ELR (cell line): ENCODE results near the gene S100A16.
"Not testable (repeated sequence)": the region's sequence is repeated elsewhere in the genome, so short reads cannot be mapped to it uniquely, and the experiment has no call there.

Source experiments
- DNase-seq: peaks from one replicate; pipeline ENCODE4 v3.0.0-alpha.2; 2015; ENCODE audit warnings: low read depth

Gene S100A16, protein sequence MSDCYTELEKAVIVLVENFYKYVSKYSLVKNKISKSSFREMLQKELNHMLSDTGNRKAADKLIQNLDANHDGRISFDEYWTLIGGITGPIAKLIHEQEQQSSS

DNA sequence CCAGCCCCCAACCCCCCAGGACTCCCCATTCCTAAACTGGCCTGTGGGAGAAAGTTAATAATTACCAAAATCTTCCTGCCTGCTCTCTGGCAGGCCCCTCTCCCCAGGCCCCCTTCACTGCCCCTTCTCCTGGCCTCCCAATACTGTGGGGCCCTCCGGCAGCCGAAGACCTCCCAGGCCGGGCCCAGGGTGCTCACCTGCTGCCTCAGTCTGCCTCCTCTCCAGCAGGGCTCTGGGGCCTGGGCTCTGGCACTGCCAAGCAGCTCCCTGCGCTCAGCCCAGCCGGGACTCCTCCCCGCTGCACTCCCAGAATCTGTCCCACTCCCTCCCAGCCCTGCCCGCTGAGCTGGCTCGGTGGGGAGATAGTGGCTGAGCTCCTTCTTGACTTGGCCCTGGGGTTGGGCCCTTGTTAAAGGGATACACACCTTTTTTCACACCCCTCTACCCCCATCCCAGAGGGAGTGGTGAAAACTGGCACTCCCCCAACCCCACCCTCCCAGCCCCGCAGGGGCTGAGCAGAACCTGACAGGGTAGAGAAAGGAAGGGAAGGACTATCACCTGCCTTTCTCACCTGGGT, at the start of gene S100A16:
S100A16 (minus strand) TSS at position 383 of the 577 bp plus-strand sequence. CDS start 4,986 bp downstream, outside the sequence.
- DNase-seq: peak; percentile 77

DNA sequence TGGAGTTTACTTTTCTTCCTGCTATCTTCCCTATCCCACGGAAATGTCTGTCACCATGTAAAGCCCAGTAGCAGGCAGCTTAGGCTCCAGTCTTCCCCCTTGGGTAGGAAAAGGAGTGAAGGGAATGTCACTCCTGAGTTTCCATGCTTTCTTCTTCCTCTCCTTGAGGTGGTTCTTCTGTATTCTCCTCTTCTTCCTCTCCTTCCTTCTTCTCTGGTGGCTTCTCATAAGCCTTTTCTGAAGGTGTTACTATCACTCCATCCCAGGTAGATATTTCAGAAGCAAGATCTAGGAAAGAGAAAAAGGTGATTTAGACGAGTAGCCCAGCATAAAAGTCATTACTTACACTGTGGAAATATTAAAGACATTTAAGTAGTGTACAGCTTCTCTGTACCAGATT, 49.3 kb upstream of the S100A16 start:
- no peak for DNase-seq

DNA sequence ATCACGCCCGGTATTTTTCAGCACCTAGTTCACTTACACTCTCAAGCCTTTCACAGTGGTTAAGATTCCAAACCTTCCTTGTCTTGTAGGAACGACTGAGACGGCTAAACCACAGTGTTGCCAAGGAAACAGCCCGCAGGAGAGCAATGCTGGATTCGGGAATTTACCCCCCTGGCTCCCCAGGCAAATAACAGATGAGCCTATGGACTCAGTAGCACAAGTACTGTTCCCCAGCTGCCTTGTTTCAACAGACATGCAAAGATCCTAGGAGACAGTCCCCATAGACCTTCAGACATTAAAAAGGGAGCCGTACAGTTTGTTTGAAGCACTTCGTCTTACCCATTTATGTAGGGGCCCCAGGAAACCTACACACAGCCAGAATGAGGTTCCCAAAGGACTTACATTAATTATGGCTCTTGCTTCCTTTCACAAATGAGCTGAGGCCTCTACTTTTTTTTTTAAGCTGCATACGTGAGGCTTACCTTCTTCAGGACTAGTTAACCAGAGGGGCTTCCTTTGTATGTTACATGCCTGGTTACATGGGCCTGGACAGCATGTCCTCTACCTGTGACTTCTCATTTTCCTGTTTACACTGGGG, 48.3 kb upstream of the S100A16 start:
- DNase-seq: no peak

DNA sequence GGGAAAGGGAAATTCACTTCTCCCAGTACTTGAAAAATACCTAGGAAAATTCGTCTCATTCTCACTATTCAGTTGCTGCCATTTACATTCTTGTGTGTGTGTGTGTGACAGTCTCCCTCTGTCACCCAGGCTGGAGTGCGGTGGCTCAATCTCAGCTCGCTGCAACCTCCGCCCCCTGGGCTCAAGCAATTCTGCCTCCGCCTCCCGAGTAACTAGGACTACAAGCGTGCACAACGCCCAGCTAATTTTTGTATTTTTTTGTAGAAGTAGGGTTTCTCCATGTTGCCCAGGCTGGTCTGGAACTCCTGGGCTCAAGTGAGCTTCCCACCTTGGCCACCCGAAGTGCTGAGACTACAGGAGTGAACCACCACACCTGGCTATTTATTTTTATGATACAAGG, 46.7 kb upstream of the S100A16 start:
- no peak for DNase-seq

DNA sequence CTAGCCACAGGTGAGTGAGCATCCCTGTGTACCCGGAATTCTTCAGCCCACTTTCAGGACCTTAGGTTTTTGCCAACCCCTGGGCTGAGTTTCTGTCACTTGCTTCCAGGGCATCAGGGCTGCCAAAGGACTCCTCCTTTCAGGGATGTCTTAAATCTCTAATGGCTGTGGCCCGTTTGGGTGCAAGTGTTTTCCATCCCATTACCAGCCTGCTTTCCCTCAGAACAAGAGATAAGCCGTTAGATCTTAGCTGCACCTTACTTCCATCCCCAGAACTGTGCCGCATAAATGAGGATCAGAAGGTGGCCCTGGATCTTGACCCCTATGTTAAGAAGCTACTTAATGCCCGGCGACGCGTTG, 46.2 kb upstream of the S100A16 start:
- DNase-seq: no peak

DNA sequence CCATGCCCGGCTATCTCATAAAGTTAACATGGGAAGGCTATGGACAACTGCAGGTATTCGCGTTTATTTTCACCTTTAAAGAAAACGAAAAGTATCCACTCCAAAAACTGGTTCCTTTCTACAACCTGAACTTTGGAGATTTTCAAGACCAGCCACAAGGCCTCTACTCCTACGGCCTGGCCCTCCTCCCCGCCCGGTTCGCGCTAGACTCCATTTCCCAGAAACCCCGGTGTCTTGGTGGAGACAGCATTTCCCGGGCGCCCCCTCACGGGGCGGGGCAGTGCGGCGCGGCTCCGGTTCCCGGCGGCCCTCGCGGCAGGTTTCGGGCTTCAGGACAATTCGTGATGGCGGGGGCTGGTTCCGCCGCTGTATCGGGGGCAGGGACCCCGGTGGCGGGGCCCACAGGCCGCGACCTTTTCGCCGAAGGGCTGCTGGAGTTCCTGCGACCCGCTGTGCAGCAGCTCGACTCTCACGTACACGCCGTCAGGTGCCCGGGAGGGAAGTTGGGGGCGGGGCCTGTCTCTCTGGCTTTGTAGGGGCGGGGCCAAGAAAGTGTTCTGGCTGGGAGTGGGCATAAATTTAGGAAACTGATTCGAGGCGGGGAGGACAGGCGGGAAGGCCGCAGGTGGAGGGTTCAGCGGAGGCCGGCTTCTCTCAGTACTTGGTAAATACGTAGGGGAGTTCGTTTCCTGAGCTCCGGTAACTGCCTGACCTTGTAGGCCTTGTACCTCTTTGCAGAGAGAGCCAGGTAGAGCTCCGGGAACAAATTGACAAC, 45.6 kb upstream of the S100A16 start, which contains the start of gene SNAPIN:
SNAPIN (plus strand) TSS at position 304 of the 775 bp plus-strand sequence; CDS start at position 345, 41 bp downstream.
- DNase-seq: peak; percentile 90

DNA sequence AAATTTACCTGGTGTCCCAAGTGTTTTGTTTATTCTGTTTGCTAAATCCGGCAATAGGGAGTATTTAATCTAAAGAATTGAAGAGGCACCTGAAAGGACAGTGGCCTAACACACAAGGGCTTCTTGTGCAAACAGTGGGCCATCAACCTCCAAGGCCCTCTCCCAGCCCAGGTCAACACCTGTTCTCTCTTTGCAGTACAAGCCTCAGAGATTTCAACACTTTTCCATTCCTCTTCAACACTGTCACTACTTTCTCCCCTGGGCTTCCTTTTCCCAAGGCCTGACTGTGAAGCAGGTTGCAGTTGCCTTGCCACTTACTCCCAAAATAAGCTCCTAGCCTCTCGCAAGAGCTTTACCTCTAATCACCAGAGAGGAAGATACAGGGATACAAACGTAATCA, 42.4 kb upstream of the S100A16 start:
- no peak for DNase-seq

DNA sequence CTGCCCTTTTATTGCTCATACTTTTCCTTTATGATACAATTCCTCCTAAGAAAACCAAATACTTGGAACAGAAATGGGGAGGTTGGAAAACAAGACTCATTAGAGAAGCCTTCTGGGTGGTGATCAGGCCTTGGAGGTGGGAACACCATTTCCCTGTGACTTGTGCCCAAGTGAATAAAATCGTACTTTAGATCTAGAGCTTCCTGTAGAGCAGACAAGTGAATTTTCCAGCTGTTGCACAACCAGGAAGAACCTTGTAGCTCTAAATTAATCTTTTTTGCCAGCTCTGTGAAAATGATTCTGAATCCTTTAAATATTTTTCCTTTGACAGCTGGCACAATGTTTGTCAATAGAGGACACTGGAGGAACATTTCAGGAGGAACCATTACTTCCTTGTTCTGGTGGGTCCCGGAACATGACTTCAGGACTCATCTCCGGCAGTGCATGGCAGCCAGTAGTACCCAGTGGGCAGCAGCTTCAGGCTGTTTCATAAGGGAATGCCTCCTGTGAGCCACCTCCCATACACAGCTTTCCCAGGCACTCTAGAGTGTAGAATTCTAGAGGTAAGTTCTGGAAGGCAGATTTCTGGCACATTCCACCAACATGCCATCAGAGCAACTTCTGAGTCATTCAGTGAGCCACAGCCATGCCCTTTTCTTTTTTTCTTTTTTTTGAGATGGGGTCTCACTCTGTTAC, 40.0 kb upstream of the S100A16 start:
- DNase-seq: peak; percentile 80

DNA sequence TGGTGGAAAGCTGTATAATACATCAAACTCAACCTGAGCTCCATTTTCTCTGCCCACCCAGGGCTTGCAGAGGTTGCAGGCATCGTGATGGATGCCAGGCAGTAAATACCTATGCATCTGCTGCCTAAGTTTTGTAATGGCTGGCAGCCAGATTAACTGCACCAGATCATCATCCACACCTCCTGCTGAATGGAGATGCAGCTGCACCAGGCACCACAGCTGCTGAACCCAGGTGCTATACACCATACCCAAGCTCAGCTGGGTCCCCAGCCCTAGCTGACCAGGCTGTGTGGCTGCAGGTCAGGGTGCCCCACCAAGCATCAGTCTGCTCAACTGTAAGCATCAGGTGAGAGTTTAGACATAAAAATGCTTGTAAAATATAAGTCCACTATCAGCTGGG, 38.8 kb upstream of the S100A16 start:
- no peak for DNase-seq

DNA sequence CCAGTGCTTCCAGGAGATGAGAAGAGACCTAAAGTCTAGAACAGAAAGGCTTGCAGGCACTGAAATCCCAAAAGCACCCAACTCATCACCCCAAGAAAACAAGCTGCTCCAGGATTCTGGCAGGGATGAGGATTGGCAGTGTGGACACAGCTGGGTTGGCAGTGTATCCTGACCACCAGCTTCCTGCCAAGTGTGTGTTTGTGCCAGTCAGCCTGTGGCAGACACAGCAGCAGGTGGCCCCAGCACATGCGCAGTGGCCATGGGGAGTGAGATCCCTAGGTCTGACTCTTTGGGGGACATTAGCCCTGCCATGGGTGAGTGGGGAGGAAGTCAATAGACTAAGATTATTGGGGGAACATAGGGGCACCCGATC, 36.9 kb upstream of the S100A16 start:
- DNase-seq: no peak

DNA sequence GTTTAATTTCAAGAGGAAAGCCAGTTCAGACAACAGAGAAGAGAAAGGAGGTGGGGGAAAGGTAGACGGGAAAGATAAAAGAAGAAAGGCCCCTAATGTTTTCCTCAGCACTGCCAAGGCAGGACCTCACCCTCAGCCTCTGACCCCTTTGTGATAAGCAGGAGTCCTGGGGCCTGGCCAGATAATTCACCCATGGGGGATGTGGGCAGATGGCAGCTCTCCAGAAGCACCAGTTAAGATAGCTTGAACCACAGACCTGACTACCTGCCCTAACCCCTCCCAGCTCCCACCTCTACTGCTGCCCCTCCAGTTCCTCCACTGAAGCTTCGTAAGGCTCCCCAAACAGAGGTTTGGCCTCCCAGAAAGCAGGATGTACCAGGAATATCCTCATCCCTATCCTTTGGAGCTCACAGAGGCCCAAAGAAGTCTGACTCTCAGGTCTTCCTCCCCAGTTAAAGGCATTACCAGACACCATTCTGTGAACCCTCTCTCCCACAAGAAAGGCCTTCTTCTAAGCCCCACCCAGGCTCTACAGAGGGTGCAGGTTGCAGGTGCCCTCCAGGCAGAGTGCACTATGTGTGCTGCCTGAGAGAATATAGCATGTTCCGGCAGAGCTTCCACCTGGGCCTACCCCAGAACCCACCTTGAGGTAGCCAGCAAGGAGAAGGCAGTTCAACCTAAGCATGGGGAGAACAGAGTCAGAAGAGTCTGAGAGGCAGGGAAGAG, 36.4 kb upstream of the S100A16 start:
- no peak for DNase-seq

DNA sequence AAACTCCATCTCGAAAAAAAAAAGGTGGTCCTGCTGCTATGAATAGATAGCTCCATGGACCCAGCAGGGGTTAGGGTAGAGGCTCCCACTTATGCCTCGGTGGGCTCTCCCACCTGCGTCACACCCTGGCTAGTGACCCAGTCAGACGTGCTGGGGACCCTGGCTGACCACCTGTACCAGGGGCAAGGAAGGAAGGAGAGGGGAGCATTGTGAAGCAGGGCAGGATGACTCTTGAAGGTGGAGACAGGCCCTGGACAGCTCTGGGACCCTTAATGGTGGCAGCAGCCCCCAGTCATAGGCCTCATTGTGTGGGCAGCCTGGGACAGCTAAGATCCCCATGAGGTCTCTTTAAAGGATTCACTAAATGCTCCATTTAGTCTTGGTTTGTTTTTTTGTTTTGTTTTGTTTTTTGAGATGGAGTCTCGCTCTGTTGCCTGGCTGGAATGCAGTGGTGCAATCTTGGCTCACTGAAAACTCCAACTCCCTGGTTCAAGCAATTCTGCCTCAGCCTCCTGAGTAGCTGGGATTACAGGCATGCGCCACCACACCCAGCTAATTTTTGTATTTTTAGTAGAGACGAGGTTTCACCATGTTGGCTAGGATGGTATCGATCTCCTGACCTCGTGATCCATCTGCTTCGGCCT, 35.2 kb upstream of the S100A16 start:
- no peak for DNase-seq

DNA sequence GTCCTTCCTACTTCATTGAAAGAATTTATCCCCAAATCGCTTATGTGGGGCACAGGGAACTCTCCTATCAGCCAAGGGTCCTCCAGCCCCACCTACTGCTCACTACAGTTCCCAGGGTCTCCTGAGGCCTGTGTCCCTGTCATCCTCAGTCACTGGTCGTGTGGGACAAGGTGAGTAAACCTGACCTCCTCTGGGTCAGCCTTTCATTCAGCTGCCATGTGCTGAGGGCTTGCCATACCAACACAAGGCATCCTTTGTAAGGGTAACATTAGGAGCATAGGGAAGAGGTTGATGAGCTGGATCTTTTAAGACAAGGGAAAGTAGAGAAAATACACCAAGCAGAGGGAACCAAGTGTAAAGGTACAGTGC, 34.4 kb upstream of the S100A16 start:
- no peak for DNase-seq

DNA sequence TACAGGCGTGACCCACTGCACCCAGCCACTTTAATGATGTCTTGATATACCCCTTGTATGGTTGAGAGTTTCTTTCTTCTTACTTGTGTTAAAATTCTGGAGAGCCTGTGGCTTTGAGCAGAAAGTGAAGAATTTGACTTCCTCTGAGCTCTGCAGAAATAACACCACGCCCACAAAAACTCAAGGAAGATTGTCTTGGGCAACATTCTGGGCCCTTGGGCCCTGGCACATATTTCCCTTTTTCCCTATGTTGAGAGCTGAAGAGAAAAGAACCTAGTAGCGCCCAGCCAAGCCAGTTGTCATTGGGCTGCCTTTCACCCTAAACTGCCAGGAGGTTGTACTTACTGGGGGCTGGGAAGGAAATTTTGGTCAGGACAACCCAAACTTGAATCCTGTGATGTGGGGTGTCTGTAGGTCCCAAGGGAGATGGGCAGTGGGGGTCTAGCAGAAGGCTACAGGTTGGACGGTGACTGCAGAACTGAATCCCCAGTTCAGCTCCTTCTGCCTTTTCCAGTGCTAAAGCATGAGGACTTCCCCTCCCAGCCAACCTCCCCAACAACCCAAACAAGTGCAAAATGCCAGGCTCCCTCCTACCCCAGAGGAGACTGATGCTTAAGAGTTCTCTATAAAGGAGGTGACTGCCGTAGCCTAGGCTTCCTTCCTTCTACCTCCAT, 33.9 kb upstream of the S100A16 start:
- DNase-seq: no peak

DNA sequence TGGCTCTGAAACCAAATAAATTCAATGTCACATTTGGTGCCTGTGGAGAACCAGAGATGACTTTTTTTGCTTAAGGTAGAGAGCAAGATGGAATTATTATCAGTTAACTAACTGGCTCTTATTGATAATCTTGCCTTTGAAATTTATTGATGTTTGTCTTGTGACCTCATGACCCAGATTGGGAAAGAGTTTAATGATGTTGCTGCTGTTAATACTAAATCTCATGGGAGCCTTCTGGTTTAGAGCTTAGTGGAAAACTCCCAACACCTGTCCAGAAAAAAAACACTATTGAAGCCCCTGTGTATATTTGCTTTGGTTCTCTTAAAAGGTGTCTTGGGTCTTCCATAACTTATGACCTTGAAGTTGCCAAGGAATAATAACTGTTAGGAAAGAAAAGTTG, 30.9 kb upstream of the S100A16 start:
- no peak for DNase-seq

DNA sequence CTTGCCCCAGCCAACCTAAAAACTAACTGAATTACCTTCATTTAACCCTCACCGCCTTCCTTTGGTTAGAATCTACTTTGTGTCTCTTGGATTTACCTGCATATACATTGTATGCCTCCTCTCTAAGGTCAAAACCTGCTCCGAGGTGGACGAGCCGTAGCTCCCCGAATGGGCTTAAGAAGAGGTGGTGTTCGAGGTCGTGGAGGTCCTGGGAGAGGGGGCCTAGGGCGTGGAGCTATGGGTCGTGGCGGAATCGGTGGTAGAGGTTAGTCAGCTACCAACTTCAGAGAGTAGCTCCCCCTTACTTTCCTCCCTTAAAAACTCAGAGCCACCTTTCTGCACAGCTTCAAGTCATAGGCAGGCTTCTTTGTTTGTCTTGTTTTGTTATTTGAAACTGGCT, 30.2 kb upstream of the S100A16 start:
- no peak for DNase-seq

DNA sequence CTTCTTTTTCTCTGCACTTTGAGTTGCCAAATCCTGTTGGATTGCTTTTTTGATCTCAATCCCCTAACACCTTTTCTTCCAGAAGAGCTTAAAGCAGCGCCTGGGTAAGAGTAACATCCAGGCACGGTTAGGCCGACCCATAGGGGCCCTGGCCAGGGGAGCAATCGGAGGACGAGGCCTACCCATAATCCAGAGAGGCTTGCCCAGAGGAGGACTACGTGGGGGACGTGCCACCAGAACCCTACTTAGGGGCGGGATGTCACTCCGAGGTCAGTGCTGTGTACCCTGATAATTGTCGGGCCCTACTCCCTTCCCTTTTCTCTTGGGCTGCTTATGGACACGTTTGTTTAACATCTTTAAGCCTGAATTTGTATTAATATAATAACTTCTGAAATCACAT, 29.2 kb upstream of the S100A16 start:
- no peak for DNase-seq

DNA sequence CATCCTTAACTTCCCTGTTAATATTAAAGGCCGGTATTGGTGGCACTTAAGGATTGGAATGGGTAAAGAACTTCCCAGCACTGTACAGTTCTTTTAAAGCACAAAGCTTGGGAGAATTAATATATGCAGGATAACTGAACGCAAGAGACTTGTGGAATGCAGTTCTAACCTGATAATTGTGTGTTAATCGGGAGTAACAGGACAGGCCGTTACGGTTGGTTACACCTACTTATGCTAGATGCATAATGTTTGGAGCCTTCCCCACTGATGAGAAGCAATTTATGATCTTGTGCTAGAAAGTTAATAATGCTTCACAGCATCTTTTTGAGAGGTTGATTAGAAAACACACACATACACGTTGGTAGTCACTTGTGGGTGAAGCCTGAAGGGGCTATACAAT, 27.9 kb upstream of the S100A16 start:
- no peak for DNase-seq

DNA sequence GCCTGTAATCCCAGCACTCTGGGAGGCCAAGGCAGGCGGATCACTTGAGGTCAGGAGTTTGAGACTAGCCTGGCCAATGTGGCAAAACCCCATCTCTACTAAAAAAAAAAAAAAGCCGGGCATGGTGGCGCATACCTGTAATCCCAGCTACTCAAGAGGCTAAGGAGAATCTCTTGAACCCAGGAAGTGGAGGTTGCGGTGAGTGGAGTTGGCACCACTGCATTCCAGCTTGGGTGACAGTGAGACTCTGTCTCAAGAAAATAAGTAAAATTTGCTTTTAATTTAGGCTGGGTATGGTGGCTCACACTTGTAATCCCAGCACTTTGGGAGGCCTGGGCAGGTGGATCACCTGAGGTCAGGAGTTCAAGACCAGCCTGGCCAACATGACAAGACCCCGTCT, 27.3 kb upstream of the S100A16 start:
- not testable (repeated sequence) for DNase-seq

DNA sequence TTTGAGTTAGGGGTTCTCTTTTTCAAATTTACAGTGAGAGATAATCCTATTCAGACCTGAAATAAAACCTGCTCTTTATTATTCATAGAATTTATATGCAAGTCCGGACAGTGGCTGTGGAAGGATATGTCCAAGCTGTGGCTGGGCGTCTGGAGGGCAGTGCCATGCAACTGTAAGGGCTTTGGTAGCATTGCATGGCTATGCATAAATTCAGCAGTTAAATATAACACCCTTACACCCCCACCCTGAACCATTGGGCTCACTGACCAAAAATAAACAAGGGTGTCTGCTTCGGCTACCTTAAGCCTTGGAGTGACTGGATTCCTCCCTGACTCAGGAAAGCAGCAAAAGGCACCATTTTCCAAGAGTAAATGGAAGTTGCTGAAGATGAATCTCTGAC, 26.3 kb upstream of the S100A16 start:
- no peak for DNase-seq

DNA sequence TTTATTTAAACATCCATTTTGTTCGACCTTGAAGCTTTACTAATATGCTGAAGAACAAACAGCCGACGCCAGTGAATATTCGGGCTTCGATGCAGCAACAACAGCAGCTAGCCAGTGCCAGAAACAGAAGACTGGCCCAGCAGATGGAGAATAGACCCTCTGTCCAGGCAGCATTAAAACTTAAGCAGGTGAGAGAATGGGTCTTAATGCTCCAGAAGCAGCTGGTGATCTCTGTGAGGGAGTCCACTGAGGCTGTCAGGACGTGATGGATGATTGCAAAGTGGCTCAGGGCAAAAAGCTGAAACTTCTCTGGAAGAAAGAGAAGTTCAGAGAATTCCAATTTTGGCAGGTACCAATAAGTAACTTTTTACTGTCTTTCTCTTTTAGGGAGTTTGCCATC, 25.3 kb upstream of the S100A16 start:
- no peak for DNase-seq
